ENCODE results near the gene CSHL1. TPM values are rescaled to one million over a fixed set of nuclear protein-coding genes. Genes with fewer than 3 reads are reported as not detected.
"Not testable (repeated sequence)": the region's sequence is repeated elsewhere in the genome, so short reads cannot be mapped to it uniquely, and the experiment has no call there.

Gene CSHL1
- total RNA-seq, 1 donor from 2014 or later = not detected

DNA sequence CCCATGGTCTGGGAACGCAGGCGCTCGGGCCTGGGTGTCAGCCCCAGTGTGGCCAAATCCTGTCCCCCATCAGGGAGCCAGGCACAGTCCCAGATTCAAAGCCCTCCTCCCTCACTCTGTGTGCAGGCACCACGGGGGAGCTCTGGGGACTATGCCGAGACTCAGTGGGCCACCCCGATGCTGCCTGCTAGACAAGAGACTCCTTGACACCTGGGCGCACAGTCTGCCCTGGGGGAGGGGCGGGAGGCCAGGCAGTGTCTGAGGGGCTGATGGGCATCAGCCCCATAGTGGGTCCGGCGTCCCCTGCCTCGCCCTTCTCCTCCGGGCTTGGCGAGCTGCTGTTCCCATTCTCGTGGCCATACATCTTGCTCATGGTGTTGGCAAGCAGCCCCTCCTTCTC is 29.5 kb upstream of the CSHL1 start:
- no peak for DNase-seq (ENCODE audit: low spot score)

DNA sequence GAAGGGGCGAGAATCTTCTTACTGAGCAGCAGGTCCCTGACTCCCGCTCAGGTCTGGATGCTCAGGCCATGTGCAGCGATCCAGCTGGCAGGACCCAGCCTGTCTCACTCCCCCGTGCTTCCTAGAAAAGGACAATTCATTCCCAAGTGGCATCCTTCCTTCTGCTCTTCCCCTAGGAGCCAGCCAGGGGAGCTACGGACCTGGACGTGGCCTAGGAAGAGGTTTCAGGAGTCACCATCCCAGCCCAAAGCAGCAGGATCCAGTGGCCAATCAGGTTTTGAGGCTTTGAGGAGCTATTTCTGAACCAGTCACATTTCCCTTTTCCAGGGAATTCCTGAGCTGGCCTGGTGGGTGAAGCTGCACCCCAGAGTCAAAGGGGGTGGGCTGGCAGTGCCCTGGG is 28.8 kb upstream of the CSHL1 start:
- DNase-seq (ENCODE audit: low spot score) = no peak

DNA sequence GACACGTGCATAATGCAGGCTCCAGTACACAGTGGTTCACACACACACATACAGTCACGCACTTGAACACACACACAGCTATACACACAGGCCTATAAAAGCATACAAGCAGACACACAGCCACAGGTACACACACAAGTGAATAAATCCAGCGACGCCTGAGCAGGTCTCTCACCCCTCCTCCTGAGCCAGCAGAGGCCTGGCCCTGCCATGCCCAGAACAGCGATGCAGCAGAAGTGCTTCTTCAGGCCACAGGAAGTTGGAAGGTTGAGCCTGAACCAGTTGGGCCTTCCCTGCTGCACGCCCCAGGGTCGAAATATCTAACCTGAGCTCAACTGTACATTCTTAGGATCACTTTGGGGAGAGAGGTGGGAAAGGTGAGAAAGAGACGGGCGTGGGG is 28.3 kb upstream of the CSHL1 start:
- no peak for DNase-seq (ENCODE audit: low spot score)

DNA sequence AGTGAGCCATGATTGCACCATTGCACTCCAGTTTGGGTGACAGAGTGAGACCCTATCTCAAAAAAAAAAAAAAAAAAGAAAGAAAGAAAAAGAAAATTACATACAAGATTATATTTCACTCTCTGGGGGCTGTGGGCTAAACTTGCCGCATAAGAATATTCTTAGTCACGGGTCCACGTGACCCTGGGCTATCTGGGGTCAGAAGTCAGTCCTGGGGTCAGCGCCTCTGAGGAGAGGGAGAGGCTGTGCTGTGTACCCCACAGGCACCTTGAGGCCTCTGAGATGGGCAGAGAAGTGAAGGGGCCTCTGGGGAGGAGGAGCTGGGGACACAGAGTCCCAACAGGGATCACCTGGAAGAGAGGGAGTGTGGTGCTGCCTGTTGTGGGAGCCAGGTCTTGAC is 26.9 kb upstream of the CSHL1 start:
- no peak for DNase-seq (ENCODE audit: low spot score)

DNA sequence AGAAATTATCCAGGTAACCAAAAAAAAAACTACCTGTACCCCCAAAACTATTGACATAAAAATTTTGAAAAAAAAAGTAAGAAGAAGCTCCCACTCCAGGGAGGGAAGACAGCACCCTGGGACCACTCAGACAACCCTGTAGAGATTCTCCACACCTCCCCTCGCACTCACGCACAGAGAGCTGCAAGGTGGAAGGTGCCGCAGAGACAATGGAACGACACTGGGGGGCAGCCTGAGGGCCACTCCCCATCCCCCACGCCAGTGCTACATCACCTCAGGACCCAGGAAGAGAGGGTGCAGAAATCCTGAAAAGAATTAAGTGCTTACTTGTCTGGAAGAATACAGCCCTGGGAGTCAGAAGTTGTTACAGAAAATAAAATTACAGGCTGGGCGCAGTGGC is 26.3 kb upstream of the CSHL1 start:
- DNase-seq (ENCODE audit: low spot score) = no peak

DNA sequence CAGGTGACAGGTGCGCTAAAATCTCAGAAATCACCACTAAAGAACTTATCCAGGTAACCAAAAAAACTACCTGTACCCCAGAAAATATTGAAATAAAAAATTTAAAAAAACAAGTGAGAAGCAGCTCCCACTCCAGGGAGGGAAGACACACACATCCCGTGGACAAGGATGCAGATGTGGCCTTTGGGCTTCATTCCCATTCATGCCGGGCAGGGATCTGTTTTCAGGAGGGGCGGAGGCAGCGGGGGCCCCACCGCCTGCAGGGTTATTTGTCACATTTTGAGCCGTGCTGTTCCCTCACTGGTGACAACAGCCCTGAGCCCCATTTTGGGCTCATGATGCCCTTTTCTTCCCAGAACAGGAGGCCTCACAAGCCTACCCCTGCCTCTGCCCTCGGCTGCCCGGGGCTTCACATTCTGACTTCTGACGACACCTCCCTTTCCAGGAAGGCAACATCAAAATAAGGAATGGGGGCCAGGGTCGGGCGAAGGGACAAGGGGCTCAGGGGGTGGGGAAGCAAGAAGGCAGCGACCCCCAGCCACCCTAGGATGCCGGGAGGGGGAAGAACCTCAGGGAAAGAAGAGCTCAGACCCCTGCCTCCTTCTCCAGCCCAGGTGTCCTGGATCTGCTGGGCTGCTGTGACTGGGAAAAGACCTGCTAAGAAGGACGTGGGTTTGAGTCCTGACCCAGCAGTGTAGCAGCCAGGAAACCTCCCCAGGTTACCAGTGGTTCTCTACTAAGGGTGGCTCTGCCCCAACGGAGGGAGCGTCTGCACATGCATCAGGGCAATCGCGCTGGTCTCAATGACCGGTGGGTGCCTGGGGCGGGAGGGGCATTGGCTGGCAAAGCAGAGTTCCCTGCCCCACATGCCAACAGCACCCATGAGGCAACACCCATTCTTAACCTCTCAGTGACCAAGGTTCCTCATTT is 23.4 kb upstream of the CSHL1 start:
- no peak for DNase-seq (ENCODE audit: low spot score)

DNA sequence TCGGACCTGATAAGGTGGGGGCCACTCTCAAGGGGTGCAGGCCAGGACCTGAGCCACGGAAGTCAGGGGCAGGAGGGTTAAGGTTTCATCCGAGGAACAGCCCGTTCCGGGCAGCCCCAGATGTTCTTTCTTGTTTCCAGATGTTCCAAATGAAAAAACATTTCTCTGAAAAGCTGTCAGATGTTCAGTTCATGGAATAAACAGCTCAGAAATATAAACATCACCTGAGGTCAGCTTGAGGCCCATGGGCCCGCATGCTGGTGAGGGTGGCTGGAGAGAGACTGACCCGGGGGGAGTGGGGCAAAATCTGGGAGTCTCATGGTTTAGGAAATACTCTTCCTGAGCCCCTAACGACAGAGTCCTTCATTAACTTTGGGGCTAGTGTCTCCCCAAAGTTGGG is 22.5 kb upstream of the CSHL1 start:
- no peak for DNase-seq (ENCODE audit: low spot score)

DNA sequence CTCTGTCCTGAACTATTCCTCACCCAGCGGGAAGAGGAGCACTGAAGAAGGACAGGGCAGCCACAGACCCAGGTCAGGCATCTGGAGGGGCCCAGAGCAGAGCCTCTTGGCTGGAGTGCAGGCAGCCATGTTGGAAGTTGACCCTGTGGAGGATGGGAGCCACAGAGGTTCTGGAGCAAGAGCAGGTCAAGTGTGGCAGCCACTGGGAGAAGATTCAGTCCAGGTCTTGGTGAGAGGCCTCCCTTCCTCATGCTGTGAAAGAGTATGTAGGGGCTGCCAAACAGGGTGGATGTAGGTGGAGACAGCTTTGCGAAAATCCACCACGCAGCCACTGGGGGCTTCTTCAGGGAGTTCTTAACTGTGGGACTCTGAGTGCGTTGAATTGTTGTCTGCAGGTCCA is 21.7 kb upstream of the CSHL1 start:
- no peak for DNase-seq (ENCODE audit: low spot score)

DNA sequence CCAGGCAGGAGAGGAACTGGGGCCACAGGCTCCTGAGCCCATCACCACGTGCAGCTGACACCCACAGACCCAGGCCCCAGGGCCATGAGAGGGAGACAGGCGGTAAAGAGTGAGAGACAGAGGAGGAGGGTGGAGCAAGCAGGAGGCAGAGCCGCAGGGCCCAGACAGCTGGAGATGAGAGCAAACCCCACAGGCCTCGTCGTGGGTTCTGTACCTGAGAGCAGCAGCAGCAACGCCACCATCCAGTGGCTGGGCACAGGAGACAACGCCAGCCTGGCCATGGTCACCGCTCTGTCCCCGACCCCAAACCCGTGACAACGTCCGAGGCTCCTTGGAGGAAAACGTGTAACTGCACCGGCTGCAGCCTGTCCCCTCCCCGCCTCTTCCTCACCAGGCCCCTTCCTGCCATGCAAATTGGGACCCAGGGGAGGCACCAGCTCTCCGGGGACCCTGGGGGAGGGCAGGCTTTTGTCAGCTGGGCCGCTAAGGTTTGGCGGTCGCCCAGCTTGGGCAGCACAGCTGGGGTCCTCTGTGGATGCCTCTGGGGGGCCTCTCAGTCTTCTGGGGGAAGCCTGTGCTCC is 21.0 kb upstream of the CSHL1 start, which contains the start of gene CD79B:
CD79B (minus strand) TSS at position 351 of the 581 bp plus-strand sequence; CDS start at position 281, 70 bp downstream.
- no peak for DNase-seq (ENCODE audit: low spot score)

DNA sequence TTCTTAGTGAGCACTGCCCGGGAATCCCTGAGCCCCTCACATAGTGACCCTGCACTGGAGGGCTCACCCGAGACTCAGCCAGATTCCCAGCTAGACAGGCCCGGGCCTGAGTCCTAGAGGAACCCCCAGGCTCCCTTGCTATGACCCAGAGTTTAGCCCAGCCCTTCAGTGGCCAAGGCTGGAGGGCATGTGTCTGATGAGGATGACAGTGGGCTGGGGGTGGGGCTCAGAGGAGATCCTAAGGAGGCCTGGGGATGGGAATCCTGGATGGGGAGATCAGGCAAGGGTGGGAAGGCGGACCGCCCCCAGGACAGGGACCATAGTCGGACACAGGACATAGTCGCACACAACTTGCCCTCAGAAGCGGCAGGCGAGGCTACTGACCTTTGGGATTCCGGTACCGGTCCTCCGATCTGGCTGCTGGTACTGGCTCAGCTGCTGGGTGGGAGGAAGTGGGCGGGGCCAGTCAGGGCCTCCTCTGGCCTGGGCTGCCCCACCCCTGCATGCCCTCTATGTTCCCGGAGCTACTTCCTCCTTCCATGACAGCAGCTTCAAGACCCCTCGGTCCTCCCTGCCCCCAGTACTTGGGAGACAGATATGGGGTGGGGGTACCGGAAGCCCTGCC is 20.0 kb upstream of the CSHL1 start:
- peak; percentile 72 for DNase-seq (ENCODE audit: low spot score)

DNA sequence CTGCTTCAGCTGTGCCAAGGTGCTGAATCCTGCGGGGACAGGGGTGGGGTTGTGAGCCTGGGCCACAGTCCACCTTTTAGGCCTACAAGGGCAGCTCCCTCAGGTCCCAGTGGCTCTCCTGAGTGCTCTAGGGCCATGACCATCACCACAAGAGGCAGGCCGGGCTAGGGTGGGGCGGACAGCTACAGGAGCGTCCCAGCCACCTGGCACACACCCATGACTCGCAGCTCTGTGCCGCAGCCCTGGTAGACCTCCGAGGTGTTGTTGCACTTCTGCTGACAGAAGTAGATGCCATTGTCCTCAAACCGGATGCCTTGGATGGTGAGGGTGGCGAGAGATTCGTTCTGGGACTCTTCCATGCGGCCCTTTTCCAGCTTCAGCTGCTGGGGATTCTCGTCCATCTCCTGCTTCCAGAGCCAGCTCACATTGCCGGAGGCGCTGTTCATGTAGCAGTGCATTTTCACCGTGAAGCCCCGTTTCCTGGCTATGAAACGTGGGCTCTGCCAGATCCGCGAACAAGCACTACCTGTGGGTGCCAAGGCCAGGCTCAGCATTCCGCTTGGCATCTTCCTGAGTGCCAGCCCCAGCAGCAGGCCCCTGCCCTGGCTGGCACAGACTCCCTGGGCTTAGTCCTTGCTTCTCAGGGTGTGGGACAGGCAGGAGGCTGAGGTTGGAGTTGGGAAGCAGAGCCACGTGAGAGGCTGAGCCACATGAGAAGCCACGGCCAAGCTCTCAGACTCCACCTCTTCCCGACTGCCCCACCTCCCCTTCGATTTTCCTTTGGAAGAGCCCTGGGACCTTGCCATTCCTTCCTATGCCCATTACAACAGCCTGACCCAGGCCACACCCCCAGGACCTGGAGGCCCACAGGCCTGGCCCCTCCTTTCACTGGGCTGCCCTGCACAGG is 19.1 kb upstream of the CSHL1 start:
- DNase-seq (ENCODE audit: low spot score) = no peak

DNA sequence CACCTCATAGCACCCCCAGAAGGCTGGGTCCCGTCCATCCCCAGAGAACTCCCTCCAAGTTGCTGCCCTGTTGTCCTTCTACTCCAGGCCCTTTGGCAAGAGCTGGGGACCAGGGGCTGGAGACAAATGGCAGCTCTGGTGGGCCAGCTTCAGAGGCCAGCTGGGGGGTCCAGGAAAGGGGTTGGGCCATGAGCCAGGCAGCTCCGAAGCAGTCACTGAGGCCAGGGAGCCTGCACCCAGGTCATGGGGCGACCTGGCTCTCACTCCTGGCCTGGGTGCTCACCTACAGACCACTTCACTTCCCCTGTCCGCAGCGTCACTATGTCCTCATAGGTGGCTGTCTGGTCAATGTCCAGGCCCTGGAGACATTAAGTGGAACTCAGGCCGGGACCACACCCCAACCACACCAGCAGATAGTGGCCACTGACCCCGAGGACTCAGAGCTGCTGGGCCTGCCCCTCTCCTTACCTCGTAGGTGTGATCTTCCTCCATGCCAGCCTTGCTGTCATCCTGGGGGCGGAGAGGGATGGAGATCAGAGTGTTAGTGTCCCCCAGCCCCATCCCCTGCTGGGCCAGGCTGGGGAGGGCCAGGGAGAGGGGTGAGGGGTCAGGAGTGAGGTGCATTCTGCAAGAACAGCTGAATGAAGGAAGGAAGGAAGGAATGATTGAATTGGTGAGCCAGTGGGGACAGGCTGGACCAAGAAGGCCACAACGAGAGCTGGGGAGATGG is 18.1 kb upstream of the CSHL1 start:
- no peak for DNase-seq (ENCODE audit: low spot score)

DNA sequence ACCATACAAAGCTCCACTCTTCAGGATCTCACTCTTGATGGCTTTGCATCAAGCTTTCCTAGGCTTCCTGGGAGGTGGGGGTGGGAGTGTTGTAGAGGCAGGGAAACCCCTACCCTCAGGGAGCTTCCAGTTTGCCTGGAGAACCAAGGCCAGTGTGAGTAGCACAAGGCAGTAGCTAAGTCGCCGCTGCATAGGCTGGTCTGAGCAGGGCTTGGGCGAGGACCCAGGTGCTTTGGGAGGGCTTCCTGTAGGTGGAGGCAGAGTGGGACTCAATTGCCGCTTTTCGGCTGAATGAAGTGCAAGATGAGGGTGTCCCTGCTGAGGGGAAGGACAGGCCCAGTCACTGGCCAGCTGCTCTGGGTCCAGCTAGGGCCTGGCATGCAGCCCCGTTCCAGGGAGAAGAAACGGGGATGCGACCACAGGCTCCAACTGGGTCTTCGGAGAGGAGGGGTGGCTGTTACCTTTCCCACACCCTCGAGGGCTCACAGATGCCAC is 17.2 kb upstream of the CSHL1 start:
- no peak for DNase-seq (ENCODE audit: low spot score)

DNA sequence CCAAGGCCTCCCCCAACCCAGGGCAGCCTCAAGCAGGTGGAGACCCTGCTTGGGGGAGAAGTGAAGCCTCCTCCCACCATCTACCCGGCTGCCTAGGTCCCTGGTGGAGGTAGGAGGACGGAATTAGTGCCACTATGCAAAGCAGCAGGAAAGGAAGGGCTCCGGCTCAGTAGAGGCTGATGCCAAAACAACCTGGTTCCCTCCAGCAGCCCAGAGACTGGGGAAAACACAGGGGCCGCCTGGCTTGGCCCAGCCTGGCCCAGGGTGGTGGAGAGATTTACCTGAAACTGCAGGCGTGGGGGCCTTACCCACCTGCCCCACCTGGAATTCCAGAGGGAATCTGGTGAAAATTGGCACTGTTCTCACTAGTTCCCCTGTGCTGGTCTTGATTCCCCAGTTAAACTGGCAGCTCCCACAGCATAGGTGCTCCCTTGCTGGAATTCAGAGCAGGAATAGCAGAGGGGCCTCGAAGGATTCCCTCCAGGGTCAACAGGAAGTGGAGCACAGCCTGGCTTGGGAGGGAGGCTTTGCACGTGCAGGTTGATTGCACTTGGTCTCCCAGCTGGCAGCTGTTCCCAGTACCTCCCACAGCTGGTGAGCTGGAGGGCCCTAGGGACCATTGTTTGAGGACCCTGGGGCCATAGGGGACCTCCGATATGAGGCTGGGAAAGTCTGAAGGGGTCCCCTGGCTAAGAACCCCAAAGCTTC is 16.6 kb upstream of the CSHL1 start:
- DNase-seq (ENCODE audit: low spot score) = no peak

DNA sequence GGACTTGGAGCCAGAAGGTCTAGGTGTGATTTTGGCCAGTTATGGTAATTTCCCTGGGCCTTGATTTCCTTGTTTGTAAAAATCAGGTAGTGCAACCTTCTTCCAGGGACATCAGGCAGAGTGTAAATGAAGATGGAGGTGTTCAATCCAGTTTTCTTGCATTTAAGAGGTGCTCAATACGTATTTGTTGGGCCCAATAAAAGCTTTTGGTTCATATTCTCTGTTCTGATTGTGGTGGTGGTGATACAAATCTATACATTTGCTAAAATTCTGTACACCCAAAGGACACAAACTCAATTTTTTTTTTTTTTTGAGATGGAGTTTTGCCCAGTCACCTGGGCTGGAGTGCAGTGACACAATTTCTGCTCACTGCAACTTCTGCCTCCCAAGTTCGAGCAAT is 15.1 kb upstream of the CSHL1 start:
- DNase-seq (ENCODE audit: low spot score) = no peak

DNA sequence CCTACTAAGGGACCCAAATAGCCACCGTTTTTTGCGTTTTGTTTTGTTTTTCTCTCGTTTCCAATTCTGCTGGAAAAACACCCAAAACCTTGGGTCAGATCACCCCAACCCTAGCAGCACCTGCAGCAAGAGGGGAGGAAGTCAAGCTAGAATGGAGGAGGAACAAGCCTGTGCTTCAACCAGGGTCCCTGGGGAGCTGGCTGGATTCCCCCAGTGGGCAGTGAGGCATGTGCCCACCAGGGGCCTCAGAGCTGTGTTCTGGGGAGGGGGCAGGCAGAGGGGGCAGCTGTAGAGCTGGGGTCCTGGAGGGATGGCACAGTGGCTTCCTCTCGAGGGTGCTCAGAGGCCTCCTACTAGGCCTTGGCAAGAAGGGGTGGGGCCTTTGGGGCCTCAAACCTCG is 14.6 kb upstream of the CSHL1 start:
- DNase-seq (ENCODE audit: low spot score) = no peak

DNA sequence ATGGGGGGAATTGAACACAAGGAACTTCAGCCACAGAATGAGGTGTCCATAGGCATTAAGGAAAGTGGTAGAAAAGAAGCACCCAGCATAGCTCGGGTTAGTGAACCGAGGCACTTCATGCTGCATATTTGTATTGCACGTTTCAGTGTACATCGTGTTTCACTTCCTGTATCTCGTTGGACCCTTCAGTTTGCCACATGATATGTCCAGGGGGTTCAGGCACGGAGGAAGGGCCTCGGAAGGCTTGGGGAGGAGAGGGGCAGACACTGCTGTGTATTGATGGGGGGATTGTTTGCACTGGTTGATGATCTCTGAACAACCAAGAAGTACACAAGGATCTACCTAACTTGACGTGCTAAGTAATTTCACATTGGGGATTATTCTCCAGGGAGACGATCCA is 11.3 kb upstream of the CSHL1 start:
- not testable (repeated sequence) for DNase-seq (ENCODE audit: low spot score)

DNA sequence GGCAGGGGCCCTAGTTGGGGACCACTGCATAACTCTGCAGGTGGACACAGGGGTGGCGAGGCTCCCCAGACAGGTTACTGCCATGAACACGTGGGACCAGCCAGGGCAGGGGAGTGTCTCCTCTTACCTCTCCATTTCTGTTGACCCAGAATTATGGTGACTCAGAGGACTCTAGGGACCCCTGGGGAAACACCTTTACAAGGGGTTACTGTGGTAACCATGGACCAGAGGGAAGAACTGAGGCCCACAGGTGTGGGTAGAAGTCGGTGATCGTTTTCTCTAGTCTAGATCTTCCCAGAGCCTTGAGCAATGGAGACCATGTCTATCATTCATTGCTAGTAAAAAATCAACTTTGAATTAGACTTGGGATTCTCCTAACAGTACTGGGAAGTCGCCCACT is 9.7 kb upstream of the CSHL1 start:
- DNase-seq (ENCODE audit: low spot score) = not testable (repeated sequence)

DNA sequence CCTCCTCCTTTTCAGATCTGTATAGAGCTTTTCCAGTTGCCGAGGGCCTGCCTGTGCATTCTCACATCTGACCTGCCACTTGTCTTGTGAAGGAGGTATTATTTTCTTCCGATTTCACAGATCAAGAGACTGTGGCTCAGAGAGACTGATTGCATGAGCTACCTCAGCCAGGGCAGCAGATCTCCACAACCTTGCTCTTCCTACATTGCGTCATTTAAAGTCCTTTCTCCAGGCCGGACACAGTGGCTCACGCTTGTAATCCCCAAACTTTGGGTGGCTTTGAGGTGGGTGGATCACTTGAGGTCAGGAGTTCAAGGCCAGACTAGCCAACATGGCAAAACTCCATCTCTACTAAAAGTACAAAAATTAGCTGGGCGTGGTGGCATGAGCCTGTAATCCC is 9.0 kb upstream of the CSHL1 start:
- DNase-seq (ENCODE audit: low spot score) = not testable (repeated sequence)

DNA sequence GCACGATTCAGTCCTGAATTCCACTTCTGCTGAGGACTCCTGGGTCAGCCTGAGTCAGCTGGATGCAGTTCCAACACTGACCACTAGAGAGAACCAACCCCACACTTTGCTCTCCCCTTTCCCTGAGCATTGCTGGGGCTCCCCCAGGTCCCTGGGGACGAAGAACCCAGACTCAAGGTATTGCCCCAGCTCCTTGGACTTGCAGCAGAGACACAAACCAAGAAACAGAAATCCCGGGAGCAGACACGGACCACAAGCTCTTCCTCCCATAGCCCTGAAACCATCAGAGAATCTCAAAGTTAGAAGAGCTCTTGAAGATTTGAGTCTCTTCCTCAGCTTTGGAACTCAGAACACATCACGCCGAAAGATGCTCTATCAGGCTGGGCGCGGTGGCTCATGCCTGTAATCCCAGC is 8.3 kb upstream of the CSHL1 start:
- DNase-seq (ENCODE audit: low spot score) = peak; percentile 67
